CD4-positive, alpha-beta T cell treated with Interleukin-6 at 100 ng/mL for 8 hours (primary cell): ENCODE results near the gene ZDHHC14.
A peak's percentile ranks its signal among the peaks of the same experiment; 100 is the strongest.
"Not testable (repeated sequence)": the region's sequence is repeated elsewhere in the genome, so short reads cannot be mapped to it uniquely, and the experiment has no call there.

Experiments
- DNase-seq: peaks from one replicate; pipeline ENCODE4 v3.0.0-alpha.2; 2020; ENCODE audit warnings: mixed read lengths, low spot score

The ZDHHC14 gene

DNA sequence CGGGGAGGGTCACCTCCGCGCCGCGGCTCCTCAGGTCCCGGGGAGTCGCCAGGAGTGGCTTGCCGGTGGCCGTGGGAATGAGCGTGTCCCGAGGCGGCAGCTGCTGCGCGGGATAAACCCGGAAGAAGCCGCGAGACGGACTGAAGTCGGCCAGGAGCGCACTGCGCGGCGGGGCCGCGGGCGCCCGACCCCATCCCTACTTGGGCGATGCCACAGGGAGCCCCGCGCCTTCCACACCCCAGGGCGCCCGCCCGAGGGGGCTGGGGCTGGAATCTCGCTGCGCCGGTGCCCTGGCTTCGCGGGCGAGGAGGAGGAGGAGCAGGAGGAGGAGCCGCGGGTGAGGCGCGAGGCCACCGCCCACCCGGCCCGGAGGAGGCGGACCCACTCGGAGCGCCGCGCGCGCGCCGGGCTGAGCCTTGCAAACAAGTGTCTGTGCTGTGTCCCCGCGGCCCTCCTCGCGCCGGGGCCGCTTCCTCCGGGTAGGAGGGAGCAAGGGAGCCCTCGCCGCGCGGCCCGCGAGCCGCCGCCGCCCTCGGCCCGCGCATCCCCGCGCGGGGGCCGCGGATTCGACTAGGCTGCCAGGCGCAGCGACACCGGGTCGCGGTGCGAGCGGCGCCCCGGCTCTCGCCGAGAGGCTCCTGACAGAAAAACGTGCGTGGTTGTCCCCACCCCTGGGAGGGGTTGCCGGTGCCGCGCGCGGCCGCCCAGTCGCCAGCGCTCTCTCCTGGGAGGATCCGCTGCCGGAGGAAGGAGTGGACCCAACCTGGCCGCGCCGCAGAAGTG, at the start of gene ZDHHC14:
TSS of gene ZDHHC14 (plus strand) at position 412 of the 783 bp plus-strand sequence.
- DNase-seq: peak; percentile 85

DNA sequence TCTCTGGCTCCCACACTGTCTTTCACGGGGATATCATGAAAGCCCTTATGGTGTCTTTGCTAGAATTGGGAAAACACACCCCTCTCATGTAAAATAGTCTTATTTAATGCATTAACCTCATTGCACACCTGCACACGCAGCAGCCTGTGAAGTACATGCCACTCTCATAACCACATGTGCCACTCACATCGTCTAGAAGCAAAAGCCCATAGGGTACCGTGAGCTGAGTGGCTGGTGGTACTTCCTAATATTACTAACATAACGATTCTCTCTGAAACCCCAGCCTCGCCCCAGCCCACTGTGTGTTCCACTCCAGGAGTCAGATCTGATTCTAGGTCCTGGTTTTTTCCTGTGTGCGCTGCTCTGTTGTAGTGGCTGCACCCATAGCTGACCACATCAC, 48.2 kb upstream of the ZDHHC14 start:
- no peak for DNase-seq

DNA sequence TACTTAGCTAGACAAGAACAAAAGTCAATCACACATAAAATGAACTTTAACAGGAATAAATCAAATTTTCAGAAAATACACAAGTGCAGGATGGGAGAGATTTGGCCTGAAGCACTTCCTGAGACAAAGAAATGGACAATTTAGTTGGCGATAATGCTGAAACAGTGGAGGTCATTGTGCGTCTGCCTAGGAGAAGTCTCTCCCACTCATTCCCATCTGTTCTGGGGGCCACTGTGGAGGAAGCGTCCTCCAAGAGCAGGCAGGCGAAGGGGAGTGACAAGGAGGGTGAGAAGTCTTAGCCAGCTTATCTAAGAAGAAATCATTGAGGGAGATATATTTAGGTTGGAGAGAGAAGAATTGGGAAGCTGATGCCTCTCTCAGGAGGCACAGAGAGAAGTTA, 47.5 kb upstream of the ZDHHC14 start:
- DNase-seq: no peak

DNA sequence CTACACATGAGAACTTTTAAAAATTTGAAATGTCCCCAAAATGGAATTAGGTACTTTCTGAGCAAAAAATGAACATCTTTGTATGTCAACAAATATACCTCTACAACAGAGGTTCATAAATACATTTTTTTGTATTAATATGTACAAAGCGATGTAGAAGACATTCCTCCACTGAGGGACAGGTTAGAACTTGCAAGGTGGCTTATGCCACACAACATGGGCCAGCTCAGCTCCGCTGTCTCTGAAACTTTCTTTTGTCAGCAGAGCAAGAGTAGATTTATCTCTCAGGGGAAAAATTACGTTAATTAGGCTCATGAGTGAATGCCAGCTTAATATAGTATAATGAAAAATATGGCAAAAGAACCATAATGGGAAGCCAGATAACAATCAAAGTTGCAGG, 47.0 kb upstream of the ZDHHC14 start:
- no peak for DNase-seq

DNA sequence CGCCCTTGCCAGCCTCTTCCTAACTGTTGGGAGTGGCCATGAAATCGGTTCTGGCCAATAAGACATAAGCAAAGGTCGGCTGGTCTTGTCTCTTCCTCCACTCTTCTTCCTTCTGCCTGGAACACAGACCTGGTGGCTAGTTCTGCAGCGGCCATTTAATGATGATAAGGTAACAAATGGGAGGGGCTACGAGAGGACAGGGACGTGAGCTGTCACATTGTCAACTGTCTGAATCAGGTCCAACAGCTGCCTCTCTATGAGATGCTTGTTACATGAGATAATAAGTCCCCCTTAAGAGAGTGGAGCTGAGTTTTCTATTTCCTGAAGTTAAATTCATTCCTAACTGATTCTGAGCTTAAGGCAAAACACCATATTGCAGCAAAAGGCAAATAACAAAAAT, 45.2 kb upstream of the ZDHHC14 start:
- no peak for DNase-seq

DNA sequence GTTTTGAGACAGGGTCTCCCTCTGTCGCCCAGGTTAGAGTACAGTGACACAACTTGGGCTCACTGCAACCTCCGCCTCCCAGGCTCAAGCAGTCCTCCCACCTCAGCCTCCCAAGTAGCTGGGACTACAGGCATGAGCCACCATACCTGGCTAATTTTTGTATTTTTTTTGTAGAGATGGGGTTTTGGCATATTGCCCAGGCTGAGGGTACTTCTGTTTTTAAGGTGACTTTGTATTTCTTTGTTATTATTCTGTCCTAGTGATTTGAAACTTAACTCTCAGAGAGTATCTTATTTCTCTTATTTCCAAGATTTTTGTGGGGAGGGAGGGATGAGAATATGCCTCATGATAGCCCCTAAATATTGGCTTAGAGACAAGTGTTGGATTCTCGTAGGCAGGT, 43.7 kb upstream of the ZDHHC14 start:
- not testable (repeated sequence) for DNase-seq

DNA sequence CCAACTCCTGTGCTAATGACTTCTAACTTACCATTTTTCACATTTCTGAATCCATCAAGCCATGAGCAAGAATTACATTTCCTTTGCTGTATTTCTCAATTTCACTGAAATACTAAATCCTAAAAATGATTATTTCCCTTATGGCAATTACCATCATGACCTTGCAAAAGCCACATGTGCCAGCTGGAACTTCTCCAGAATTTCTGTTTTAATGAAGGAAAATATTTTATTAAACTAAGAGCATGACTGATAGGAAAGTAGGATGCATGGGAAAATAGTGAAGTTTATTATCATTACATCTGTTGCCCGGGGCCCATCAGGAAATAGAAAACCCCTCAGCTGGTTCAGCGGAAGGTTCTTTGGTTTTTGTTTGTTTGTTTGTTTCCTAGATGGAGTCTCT, 43.2 kb upstream of the ZDHHC14 start:
- no peak for DNase-seq

DNA sequence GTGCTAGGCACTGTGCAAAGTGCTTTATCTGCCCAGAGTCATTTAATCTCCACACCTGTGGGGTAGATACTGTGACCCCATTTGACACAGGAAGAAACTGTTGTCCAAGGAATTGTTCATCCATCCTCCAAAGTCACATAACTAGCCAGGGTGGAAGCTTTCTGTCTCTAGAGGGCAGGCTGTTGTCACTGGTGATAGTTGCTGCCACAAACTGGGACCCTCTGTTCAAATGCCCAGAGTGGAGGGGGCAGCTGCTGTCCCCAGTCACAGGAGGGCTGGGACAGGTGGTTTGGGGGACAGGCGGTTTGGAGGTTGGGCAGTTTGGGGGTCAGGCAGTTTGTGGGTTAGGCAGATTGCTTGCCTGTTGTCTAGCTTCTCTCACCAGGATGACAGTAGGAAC, 41.6 kb upstream of the ZDHHC14 start:
- DNase-seq: no peak

DNA sequence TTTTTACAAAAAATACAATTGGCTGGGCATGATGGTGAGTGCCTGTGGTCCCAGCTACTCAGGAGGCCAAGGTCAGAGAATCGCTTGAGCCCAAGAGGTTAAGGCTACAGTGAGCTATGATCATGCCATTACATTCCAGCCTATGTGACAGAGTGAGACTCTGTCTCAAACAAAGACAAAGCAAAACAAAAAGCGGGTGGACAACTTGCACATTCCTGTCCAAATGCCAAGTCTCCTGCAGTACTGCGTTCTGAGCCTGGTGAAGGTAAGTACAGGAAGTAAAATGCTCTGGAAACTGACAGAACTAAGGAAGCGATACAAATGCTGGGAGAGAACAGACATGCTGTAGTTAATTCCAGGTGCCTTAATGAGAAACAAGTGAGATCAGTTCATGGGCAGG, 37.3 kb upstream of the ZDHHC14 start:
- DNase-seq: no peak

DNA sequence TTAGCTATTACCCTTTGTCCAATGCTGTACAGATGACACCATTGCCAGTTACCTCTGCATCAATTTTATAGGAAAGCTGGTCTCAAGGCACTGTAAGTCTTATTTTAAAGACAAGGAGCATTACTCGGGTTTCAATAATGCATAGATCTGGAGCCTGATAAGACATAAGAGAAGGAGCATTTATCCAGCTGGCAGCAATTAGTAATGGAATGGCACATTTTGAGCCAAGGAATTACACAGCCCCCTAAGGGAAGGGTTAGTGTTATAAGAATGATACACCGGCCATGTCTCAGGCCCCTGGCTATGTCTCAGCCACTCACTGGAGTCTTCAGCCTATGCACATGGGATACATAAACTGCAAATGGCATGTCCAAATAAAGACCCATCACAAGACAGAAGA, 34.6 kb upstream of the ZDHHC14 start:
- no peak for DNase-seq

DNA sequence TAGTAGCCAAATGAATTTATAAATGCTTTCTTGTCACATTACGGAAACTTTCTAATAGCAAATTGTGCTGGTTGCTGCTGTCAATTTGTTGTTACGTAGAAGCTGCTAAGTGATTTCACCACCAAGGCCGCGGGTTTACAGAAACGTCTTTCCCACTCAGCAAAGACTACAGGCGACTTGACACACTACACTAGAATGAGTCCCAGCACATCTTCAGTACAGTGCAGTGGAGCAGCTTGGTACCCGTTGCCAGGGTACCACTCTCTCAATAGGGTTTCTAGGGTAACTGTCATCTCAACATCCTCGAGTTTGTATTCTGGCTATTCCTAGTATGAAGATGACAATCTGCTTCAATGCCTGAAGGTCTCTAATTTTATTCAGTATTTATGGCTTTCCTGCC, 22.7 kb upstream of the ZDHHC14 start:
- DNase-seq: no peak

DNA sequence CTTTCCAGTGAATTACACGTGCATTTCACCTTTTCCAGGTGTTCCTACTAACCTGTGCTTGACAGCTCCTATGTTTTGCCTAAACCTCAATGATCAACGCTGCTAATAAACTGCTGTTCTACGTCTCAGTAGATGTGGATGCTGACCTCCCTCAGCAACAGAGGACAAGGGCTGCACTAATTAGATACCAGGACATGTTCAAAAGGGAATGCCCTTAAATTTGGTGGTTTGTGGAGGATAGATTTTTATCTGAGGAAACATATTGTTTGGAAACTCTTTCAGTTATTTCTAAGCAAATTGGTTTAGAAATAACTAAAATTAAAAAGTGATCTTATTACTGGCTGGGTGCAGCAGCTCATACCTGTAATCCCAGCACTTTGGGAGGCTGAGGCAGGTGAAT, 19.1 kb upstream of the ZDHHC14 start:
- DNase-seq: no peak

DNA sequence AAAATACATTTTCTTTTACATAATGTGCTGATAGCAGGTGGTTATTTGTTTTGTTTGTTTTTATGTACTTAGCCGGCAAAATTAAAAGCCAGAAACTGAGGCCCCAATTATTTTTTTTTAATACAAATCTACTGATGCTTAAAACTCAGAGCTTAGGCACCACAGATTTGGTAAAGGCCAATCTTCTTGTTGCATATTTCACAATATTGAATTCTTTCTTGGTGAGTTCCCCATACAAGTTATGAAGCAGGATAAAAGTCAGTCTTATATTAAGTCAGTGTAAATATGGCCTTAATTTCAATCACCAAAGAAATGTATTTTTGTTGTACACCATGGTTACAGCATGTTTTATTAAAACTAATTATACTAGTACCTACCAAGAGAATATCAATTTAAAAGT, 16.3 kb upstream of the ZDHHC14 start:
- no peak for DNase-seq

DNA sequence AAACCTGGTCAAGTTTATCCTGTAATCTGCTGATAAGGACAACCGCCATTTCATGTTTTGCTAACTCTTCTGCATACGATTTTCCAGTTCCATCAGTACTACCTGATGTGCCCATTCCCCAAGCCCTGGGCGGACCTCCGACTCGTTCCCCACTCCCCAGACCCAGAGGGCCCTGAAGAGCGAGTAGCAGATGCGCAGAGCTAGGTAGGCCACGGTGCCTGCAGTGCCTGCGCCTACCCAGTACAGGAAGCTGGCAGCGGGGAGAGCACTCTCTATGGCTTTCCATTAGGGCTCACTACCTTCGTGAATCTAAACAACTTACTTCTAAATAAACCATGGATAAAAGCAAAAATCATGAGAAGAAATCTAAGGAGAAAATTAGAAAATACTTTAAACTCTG, 14.3 kb upstream of the ZDHHC14 start:
- DNase-seq: no peak

DNA sequence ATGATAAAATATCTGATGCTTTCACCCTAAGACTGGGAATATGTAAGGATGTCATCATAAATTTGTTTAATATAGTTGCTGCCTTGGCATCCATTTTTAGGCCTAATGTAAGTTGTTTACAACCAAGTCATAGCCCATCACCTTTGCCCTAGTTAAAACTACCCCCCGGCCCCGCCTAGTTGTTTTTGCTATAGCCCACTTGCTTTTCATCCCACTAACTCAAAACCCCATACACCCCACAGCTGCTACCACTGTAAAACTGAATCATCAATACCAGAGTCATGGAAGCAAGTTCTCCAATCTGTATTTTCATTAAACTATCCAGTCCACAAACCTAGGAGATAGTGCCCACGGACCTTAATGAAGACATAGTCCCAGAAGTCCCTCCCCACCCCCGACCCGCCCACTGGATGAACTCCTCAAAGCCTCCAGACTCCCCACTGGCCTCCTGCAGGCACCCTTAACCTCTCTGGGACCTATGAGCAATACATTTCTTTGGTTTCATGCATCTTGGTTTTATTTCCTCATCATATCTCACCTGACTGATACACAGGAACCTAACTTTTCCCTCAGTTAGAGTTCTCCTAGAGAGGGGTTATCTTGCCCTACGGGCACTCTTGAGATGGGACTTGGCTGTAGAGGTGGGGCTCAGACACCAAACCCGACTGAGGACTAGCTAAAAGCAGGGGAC, 12.5 kb upstream of the ZDHHC14 start:
- DNase-seq: no peak

DNA sequence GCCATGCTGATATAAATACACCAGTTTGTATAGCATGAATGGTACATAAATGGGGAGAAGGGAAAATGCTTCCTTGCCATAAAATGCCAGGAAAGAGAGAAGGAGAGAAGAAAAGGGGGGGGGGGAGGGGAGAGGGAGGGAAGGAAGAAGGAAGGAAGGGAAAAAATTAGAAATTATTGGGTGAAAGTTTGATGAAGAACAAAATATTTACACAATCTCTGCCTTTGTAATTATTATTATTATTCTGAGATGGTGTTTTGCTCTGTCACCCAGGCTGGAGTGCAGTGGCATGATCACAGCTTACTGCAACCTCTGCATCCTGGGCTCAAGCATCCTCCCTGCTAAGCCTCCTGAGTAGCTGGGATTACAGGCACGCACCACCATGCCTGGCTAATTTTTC, 10.2 kb upstream of the ZDHHC14 start:
- no peak for DNase-seq

DNA sequence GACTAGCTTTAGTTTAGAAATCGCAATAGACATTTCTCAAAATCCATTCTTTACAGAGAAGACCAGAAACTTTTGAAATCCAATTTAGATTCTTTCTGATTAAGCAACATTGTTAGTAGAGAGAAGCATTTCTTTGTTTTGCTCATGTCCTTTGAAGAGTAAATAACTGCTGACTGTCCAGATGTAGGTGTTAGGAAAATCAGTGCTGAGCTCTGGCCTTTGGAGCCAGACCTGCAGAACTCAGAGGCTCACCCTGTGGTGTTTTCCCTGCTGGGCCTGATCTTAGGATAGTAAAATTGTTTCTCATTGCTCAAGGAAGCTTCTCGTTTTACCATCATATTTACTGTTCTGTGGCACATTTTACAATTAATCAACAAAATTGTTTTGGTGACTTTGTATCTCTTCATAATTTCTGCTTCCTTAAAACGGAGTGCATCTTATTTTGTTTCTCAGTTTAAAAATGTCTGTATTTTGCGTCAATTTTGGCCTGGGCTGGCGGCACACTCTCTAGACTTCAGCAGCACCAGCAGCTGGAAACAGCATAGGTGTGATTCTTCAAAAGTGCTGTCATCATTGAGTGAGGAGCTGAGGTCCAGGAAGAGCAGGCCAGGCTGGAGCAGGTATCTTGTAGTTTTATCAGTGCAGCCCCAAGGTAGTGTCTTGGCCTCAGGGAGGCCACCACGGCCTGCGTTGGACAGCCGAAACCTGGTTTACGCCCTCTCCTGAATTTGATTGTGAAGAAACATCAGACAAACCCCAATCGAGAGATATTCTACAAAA, 8.3 kb upstream of the ZDHHC14 start:
- DNase-seq: no peak

DNA sequence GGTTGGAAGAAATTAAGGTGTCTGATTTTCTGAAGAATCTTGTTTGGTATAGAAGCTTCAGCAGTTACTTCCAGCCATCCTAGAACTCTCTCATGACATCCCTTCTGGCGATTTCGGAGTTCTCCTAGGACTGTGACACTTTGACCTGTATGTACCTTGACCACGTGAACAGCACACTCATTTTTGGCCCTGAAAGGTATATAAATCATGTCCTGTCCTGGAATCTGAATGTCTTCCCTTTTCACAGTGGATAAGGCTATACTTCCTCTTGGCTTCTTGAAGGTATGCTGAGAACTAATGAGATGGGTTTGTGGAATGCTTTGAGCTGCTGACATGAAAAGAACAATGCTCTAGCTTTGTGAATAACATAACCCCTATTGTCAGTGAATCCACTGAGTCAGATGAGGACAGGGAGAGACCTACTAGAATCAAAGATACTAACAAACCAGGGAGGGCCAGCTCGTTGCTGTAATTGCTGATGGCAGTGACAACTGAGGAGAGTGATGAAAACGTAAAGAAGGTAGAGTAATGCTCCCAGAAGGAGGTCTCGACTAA, 6.0 kb upstream of the ZDHHC14 start:
- no peak for DNase-seq

DNA sequence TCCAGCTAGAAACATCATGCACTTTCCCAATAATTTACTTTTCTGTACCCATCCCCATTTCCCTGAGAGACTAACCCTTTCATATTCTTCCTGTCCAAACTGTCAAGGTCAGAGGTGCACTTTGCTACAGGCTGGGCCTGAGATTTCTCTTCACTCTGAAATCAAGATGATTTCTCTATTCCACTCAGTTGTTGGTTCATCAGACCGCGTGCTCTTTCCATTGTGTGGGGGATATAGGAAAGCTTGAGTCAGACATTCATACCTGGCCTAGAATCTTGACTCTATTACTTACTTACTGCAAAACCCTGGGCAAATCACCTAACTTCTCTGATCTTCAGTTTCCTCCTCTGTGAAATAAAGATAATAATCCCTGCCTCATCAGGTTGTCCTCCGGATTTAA, 4.7 kb upstream of the ZDHHC14 start:
- DNase-seq: no peak

DNA sequence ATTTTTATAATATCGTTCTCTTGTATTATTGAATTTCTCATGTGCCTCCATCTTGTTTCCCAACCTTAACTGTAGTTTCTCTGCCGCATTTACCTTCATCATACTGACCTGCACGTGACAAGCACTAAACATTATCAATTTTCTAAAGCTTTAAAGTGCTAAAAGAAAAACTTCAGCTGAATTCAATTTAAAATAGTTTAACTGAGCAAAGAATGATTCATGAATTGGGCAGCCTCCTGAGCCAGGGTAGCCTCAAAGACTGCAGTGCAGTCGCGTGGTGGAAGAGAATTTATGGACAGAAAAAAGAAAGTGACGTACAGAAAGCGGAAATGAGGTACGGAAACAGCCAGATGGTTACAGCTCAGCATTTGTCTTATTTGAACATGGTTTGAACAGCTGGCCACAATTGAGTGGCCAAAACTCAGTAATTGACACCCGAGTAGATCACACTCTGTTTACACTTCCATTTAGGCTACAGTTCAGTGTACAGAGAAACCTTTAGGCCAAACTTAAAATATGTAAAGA, 4.2 kb upstream of the ZDHHC14 start:
- DNase-seq: no peak

DNA sequence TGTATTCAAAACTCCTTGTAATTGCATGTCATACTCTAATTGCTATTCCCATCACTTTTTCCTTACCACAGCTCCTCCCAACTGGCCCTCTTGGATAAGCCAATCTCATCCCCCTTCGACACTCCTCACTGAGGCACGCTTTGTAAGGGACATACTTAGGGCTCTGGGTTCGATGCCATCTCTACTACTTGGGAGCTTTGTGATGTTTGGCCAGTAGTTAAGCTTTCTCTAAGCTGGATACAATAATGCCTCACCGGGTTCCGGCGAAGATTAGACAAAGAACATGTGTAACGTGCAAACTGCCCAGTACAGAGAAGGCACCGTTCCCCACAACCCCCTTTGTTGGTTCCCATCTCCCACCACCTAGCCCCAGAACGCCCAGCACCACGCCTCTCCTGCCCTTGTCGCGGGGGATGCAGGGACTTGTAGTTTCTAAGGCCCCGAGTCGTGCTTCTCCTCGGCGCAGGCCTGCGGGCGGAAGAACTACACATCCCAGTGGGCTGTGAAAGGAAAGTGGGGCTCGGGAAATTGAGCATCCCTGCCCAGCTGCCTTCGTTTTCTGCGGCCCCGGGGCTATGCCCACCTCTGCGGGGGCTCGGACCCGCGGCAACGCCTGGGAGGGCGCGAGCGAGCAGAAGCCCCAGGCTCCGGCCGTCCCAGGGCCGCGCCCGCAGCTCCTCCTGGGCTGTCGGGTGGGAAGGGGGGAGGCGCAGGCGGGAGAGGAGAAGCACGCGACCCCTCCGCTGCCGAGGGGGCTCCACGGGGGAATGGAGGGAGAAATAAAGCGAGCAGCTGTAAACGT, 1.1 kb upstream of the ZDHHC14 start:
- peak; percentile 87 for DNase-seq

DNA sequence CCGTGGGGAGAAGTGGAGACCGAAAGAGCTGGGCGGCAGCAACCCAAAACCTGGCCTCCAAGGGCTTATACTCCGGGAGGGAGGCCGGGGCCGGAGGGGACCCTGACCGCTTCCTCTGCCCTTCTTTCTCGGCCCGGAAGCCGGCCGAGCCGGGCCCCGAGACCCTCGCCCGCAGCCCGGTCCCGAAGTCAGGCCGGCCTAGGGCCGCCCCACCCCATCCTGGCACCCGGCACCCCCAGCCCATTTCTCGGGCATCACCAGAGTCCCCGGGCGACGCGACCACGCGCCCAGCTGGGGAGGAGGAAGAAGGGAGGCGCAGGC, 572 bp upstream of the ZDHHC14 start:
- DNase-seq: no peak
